Brain microvascular endothelial cell (primary cell): ENCODE results near the gene CRTAC1.

Source experiments
- DNase-seq: peaks from one replicate; pipeline ENCODE4 v3.0.0-alpha.2; 2020
- H3K27ac ChIP-seq: fragments of 250-450 bp; sonication (Bioruptor Pico); 2 replicates; pipeline ENCODE4 v1.5.1; 2020; ENCODE audit warnings: mild to moderate bottlenecking, moderate library complexity
- H3K27me3 ChIP-seq: fragments of 250-450 bp; sonication (Bioruptor Pico); replicated peaks from 2 replicates; pipeline ENCODE4 v1.5.1; 2020; ENCODE audit warnings: mild to moderate bottlenecking
- H3K36me3 ChIP-seq: fragments of 250-450 bp; sonication (Bioruptor Pico); replicated peaks from 2 replicates; pipeline ENCODE4 v1.5.1; 2020; ENCODE audit warnings: mild to moderate bottlenecking
- H3K4me3 ChIP-seq: 2 replicates; pipeline ENCODE4 v1.5.1; 2011; ENCODE audit warnings: low read depth, mild to moderate bottlenecking, control low read depth, low read length, moderate library complexity
- CTCF ChIP-seq: IDR thresholded peaks from 2 replicates; pipeline ENCODE4 v1.5.1; 2011; ENCODE audit warnings: low read depth, mild to moderate bottlenecking, moderate library complexity, low read length, control low read depth, inconsistent platforms; ENCODE audit errors: missing control alignments
- in situ Hi-C: cut with HindIII; loops from 2 replicates; pipeline ENCODE4 v1.10.0; 2017; ENCODE audit warnings: low sequenced_read_pairs, low pct_ligation_motif_present

CRTAC1 gene

GRCh38 chr10:97940534-97940933, 89.9 kb downstream of the CRTAC1 start:
- in situ Hi-C loops: no loop called here
- no peak overlapping the region for H3K4me3 ChIP-seq
- no peaks in the 10 kb centered on the region for H3K27me3 ChIP-seq
- H3K36me3 ChIP-seq: no peaks in the 10 kb centered on the region
- DNase-seq: no peak
- TF ChIP-seq CTCF: no peak
- H3K27ac ChIP-seq: no peak overlapping the region

DNA sequence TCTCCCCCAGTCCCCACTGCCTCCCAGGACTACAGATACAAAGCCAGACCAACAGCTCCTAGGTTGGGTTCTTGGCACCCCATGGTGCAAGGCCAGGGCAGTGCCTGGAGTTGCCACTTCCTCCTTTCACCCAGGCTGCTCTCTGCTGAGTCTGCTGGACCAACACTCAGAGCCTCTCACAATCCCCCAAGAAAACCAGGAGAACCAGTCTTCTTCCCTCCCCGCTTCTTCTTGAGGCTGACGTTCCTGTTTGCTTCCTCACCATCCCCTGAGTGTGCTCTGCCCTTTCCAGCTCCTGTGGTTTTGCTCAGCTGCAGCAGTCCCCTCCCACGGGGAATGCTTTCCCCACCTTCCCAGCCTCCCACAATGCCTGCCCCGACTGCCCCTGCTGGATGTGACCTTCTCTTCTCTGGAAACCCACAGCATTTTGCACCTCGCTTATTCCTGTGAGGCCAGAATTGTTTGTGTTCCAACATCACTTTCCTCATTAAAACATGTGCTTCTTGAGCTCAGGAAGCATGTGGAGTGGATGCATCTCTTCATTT, 90.9 kb downstream of the CRTAC1 start:
- Histone ChIP-seq H3K4me3 (no peak overlapping the region), H3K27me3 (no peaks in the 10 kb centered on the region), H3K36me3 (no peaks in the 10 kb centered on the region), H3K27ac (no peak overlapping the region)
- in situ Hi-C loops: no loop called here
- DNase-seq: no peak
- TF ChIP-seq CTCF: no peak

- Histone ChIP-seq H3K27me3 (no peaks in the 10 kb centered on the region), H3K4me3 (no peak overlapping the region), H3K36me3 (no peaks in the 10 kb centered on the region), H3K27ac (no peak overlapping the region)
- in situ Hi-C loops: no loop called here
- DNase-seq: no peak
- no peak for TF ChIP-seq CTCF
Measured at GRCh38 chr10:97937928-97938327, 92.5 kb downstream of the CRTAC1 start.

- Histone ChIP-seq H3K36me3 (no peaks in the 10 kb centered on the region), H3K4me3 (no peak overlapping the region), H3K27me3 (no peaks in the 10 kb centered on the region), H3K27ac (no peak overlapping the region)
- in situ Hi-C loops: no loop called here
- no peak for DNase-seq
- TF ChIP-seq CTCF: no peak
Measured at GRCh38 chr10:97937054-97937453, 93.4 kb downstream of the CRTAC1 start.

DNA sequence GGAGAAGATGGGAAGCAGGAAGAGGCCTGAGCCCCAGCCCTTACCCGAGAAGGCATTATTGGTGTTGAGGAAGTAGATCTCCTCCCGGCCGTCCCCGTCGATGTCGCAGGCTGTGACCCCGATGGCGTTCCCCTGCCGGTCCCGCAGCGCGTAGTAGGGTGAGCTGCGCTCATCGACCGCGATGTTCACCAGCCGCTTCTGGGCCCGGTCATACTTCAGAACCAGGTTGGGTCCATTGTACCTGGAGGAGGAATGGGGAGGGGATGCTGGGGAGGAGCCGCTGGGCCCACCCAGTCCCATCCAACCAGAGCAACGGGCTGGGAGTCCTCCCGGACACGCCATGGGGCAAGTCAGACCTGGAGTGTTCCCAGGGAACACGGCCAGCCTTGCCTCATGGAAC, 94.3 kb downstream of the CRTAC1 start:
- in situ Hi-C loops: no loop called here
- no peak overlapping the region for H3K4me3 ChIP-seq
- H3K36me3 ChIP-seq: no peaks in the 10 kb centered on the region
- DNase-seq: no peak
- no peak overlapping the region for H3K27ac ChIP-seq
- no peak for TF ChIP-seq CTCF
- H3K27me3 ChIP-seq: no peaks in the 10 kb centered on the region

DNA sequence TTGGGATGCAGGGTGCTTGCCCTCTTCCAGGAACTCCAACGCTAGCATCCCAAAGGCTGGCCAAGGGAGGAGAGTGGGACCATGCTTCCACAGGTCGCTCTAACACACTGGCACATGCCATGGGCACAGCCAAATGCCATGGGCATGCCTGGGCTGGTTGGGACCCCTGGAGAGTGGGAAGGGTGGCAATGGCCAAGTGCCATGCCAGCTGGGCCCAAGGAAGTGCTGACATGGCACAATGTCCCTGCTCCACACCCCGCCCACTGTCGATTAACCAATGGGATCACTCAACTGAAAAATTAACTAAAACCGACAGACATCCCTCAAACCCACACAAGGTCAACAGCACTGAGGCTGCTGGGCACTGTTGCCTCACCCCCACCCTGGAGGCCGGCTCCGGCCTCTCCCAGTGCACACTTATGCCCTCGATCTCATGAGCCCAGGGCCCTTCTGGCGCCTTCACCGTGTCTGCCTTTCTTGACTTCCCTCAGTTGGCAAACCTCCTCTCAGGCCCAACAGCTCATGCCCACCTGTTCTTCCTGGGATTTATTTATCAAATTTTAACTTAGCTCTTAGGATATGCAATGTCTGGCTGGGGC, 97.4 kb downstream of the CRTAC1 start:
- no peak for TF ChIP-seq CTCF
- no peaks in the 10 kb centered on the region for H3K36me3 ChIP-seq
- H3K27me3 ChIP-seq: no peaks in the 10 kb centered on the region
- in situ Hi-C loops: no loop called here
- H3K27ac ChIP-seq: no peak overlapping the region
- no peak overlapping the region for H3K4me3 ChIP-seq
- DNase-seq: no peak
